RKO (cell line): Measurements from ENCODE around the gene SLC9A4.
"Not testable (repeated sequence)": the region's sequence is repeated elsewhere in the genome, so short reads cannot be mapped to it uniquely, and the experiment has no call there.

Experiments
- DNase-seq: peaks from one replicate; pipeline ENCODE4 v3.0.0-alpha.2; 2016; ENCODE audit warnings: low spot score

Gene SLC9A4

DNA sequence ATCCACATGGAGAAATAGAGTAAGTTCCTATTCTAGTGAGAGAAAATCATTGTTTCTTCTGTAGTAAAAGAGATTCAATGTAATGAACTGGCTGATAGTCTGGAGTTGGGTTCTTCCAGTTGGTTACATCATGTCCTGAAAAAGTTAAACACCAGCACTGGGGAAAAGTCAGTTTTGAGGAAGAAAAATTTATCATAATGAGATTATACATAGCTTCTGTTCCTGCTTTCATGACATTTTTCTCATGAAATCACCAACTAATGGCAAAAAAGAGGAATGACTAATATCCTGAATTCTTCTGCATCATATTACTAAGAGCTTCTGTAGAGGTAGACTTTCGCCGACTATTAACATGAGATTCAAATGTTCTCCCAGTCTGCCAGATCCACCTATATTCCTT is 77.1 kb downstream of the SLC9A4 start:
- no peak for DNase-seq

DNA sequence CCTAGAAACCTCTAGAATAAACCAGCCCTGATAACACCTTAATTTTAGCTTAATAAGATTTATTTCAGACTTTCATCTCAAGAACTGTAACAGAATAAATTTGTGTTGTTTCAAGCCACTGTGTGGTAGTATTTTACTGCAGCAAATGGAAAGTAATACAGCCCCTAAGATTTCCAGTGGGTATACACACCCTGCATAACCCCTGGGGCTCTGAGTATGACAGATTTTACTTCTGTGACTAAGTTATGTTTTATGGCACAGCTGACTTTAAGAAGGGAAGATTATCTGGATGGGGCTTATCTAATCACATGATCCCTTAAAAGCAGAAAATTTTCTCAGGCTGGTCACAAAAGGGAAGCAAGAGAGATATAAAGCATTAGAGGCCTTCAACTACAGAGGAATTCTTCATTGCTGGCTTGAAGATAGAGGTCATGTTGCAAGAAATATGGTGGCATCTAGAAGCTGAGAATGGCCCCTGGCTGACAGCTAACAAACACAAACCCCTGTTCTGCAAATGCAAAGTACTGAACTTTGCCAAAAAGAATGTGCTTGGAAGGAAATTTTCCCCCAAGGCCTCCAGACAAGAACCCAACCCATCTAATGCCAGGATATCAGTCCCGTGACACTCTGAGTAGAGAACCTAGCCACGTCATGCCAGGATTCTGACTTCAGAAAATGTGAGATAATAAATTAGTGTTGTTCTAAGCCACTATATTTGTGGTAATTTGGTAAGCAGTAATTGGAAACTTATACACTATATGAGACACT is 78.5 kb downstream of the SLC9A4 start:
- DNase-seq, result no peak

DNA sequence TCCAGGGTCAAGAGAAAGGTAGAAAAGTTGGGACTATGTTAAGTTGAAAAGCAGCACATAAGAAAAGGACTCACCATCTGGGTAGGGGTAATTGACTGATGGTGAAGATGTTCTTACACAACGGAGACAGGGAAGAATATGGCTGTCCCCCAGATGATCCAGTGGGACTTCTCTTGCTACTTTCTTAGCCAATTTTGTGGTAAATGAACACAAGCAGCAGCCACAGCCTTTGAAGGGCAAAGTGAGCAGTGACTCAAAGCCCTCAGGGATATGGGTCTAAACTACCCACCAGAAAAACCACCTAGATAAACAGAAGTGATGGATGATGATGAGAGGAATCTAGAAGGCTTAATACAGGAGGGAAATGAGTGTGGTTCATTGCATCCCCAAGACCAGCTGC is 80.6 kb downstream of the SLC9A4 start:
- no peak for DNase-seq

DNA sequence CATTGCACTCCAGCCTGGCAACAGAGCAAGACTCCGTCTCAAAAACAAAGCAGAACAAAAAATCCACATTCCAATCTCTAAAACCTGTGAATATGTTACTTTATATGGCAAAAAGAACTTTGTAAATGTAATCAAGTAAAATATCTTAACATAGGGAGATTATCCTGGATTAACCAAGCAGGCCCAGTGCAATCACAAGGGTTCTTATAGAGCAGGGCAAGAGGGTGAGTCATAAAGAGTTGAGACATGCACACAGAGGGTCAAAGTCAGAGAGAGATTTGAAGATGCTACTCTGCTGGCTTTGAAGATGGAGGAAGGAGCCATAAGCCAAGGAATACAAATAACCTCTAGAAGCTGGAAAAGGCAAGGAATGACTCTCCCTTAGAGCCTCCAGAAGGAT is 85.4 kb downstream of the SLC9A4 start:
- DNase-seq, result peak; percentile 12

DNA sequence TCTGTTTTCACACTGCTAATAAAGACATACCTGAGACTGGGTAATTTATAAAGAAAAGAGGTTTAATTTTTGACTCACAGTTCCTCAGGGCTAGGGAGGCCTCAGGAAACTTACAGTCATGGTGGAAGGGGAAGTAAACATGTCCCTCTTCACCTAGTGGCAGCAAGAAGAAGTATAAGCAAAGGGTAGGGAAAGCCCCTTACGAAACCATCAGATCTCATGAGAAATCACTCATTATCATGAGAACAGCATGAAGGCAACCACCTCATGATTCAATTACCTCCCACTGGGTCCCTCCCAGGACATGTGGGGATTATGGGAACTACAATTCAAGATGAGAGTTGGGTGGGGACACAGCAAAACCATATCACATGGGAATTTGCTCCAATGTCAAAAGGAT is 89.5 kb downstream of the SLC9A4 start:
- DNase-seq, result not testable (repeated sequence)

DNA sequence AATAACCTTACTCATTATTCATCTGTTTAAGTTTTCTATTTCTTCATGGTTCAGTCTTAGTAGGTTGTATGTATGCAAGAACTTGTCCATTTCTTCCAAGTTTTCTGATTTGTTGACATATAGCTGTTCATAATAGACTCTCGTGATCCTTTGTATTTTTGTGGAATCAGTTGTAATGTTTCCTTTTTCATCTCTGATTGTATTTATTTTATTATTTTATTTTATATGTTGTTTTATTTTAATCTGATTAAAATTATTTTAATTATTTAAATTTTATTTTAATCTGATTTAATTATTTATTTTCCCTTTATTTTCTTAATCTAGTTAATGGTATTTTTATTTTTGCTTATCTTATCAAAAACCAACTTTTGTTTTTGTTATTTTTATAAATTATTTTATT is 102.9 kb downstream of the SLC9A4 start:
- DNase-seq, result no peak

DNA sequence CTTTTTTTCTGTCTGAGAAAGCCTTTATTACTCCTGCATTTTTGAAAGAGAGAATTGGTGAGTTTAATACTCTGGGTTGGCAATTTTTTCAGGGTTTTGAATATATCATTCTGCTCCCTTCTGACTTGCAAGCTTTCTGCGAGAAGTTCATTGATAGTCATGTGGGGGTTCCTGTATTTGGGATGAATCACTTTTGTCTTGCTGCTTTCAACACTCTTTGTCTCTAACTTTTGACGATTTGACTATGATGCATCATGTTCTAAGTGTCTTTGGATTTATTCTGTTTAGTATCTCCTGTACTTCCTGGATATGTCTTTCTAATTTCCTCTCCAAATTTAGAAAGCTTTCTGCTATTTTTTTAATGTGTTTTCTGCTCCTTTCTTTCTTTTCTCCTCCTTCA is 105.3 kb downstream of the SLC9A4 start:
- DNase-seq, result no peak

DNA sequence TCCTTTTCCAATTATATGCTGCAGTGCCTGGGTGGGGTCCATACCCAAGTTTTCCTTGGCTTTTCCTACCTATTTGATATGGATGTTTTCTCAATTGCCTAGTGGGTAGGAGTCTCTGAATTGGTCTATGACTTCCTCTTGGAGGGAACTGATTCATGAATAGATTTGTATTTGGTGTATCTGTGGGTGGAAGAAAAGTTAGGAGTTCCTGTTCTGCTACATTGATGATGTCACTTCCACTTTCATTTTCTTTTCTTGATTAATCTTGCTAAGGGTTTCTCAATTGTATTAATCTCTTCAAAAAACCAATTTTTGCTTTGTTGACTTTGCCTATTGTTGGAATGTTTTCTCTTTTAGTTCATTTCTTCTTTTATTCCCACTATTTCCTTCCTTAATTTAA is 108.9 kb downstream of the SLC9A4 start:
- no peak for DNase-seq

DNA sequence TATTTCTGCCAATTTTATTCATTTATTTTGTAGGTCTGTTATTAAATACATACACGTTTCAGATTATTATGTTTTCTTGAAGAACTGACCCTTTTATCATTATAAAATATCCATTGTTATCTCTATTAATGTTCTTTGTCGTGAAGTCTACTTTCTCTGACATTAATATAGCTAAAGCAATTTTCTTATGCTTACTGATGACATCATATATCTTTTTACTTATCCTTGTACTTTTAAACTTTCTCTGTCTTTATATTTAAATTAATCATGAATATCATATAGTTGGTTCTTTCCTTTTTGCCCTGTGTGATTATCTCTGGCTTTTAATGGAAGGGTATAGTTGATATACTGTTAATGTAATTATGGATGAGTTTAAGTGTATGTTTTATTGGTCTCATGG is 109.8 kb downstream of the SLC9A4 start:
- DNase-seq, result no peak
